Karpas-422 (cell line): ENCODE data around the gene REEP3. TPM values are rescaled to one million over a fixed set of nuclear protein-coding genes. Genes with fewer than 3 reads are reported as not detected.

Experiments used
- DNase-seq: peaks from one replicate; pipeline ENCODE4 v3.0.0-alpha.2; 2015
- H2AFZ ChIP-seq: fragments of 200-600 bp; sonication (generic); 2 replicates; pipeline ENCODE4 v1.6.1; 2014; ENCODE audit warnings: antibody characterized with exemption, low read length, mixed read lengths
- H3K27ac ChIP-seq: fragments of 200-600 bp; sonication (generic); 2 replicates; pipeline ENCODE4 v1.5.1; 2014; ENCODE audit warnings: mild to moderate bottlenecking, low read length, moderate library complexity
- H3K27me3 ChIP-seq: fragments of 200-600 bp; sonication (generic); 2 replicates; pipeline ENCODE4 v1.6.1; 2014; ENCODE audit warnings: low read length, mixed read lengths
- H3K36me3 ChIP-seq: fragments of 200-600 bp; sonication (generic); 2 replicates; pipeline ENCODE4 v1.6.1; 2014; ENCODE audit warnings: low read length, mixed read lengths; ENCODE audit not compliant: insufficient read depth
- H3K4me1 ChIP-seq: fragments of 200-600 bp; sonication (generic); 2 replicates; pipeline ENCODE4 v1.6.1; 2014; ENCODE audit warnings: mild to moderate bottlenecking, low read length, mixed read lengths
- H3K4me2 ChIP-seq: fragments of 200-600 bp; sonication (generic); 2 replicates; pipeline ENCODE4 v1.6.1; 2014; ENCODE audit warnings: low read length, low read depth, mild to moderate bottlenecking; ENCODE audit not compliant: poor library complexity, severe bottlenecking
- H3K4me3 ChIP-seq: fragments of 200-600 bp; sonication (generic); 2 replicates; pipeline ENCODE4 v1.5.1; 2014; ENCODE audit warnings: mild to moderate bottlenecking, antibody characterized with exemption, low read length, mixed read lengths
- H3K79me2 ChIP-seq: fragments of 200-600 bp; sonication (generic); 2 replicates; pipeline ENCODE4 v1.6.1; 2014; ENCODE audit warnings: mild to moderate bottlenecking, low read length, mixed read lengths
- H3K9ac ChIP-seq: fragments of 200-600 bp; sonication (generic); 2 replicates; pipeline ENCODE4 v1.6.0; 2014; ENCODE audit warnings: low read length
- H3K9me2 ChIP-seq: fragments of 200-600 bp; sonication (generic), shearing (Covaris generic); replicated peaks from 2 replicates; pipeline ENCODE4 v1.6.0; 2014; ENCODE audit warnings: mild to moderate bottlenecking, low read length, moderate library complexity; ENCODE audit not compliant: insufficient read depth
- H3K9me3 ChIP-seq: fragments of 300-700, 200-600 bp; sonication (generic); 2 replicates; pipeline ENCODE4 v1.6.1; 2014; ENCODE audit warnings: low read length, mixed read lengths
- H4K20me1 ChIP-seq: fragments of 200-600 bp; sonication (generic); 2 replicates; pipeline ENCODE4 v1.6.1; 2014; ENCODE audit warnings: mild to moderate bottlenecking, antibody characterized with exemption, low read length, low read depth; ENCODE audit not compliant: insufficient read depth
- total RNA-seq: library from RNA; depleted of rRNA; stranded (reverse); fragments of >200 nt; shearing (Covaris generic); gene quantifications from 2 replicates; pipeline ENCODE4 v1.2.3, GENCODE V29; 2014; ENCODE audit warnings: low replicate concordance

Gene REEP3
- total RNA-seq, 1 experiment from 2014 or later = 1.8 TPM

- Histone ChIP-seq H3K27me3 (no peaks in the 10 kb centered on the region), H3K27ac (no peak overlapping the region), H3K4me1 (peaks cover 22% of the 10 kb centered on the region), H3K36me3 (no peaks in the 10 kb centered on the region), H4K20me1 (peaks cover 18% of the 10 kb centered on the region), H3K9ac (no peak overlapping the region), H3K9me3 (no peaks in the 10 kb centered on the region), H3K9me2 (no peaks in the 10 kb centered on the region), H3K4me2 (no peak overlapping the region), H3K79me2 (peaks cover 7% of the 10 kb centered on the region), H3K4me3 (no peak overlapping the region), H2AFZ (no peak overlapping the region)
- DNase-seq = no peak
Observed at GRCh38 chr10:63516207-63516606, 5.0 kb upstream of the REEP3 start.

- H3K4me2 ChIP-seq = no peak overlapping the region
Observed at GRCh38 chr10:63518690-63519288, 2.4 kb upstream of the REEP3 start.

GRCh38 chr10:63521416-63522276 is 445 bp downstream of the REEP3 start:
- Histone ChIP-seq H2AFZ (peak overlapping the region; percentile 91; the same call in 1 of the 2 replicates), H3K4me2 (peak overlapping the region; percentile 94), H3K27ac (no peak overlapping the region), H3K4me1 (peaks cover 26% of the 10 kb centered on the region), H3K9me2 (no peaks in the 10 kb centered on the region), H3K9me3 (no peaks in the 10 kb centered on the region), H3K79me2 (peaks cover 4% of the 10 kb centered on the region; the same call in 1 of the 2 replicates), H3K36me3 (no peaks in the 10 kb centered on the region), H3K27me3 (no peaks in the 10 kb centered on the region; the same call in 1 of the 2 replicates), H3K9ac (peak overlapping the region; percentile 84), H4K20me1 (peaks cover 18% of the 10 kb centered on the region), H3K4me3 (peak overlapping the region; percentile 85)
- DNase-seq = peak; percentile 71

More at GRCh38 chr10:63518690-63519288, 2.4 kb upstream of the REEP3 start:
- no peak for DNase-seq
- Histone ChIP-seq H3K4me3 (no peak overlapping the region), H3K27me3 (no peaks in the 10 kb centered on the region; the same call in 1 of the 2 replicates), H3K9me2 (no peaks in the 10 kb centered on the region), H3K27ac (no peak overlapping the region), H2AFZ (no peak overlapping the region), H3K79me2 (peaks cover 7% of the 10 kb centered on the region), H4K20me1 (peaks cover 18% of the 10 kb centered on the region), H3K9ac (no peak overlapping the region), H3K36me3 (no peaks in the 10 kb centered on the region), H3K9me3 (no peaks in the 10 kb centered on the region), H3K4me1 (peaks cover 30% of the 10 kb centered on the region)

- peak; percentile 47 for DNase-seq
- Histone ChIP-seq H3K4me2 (peak overlapping the region; percentile 94), H4K20me1 (peaks cover 18% of the 10 kb centered on the region)
Observed at GRCh38 chr10:63522277-63522687, 1.1 kb downstream of the REEP3 start.

GRCh38 chr10:63522995-63523394 is 1.8 kb downstream of the REEP3 start:
- Histone ChIP-seq H3K9me2 (no peaks in the 10 kb centered on the region), H3K27ac (no peak overlapping the region), H3K79me2 (peaks cover 4% of the 10 kb centered on the region; the same call in 1 of the 2 replicates), H3K4me2 (no peak overlapping the region), H3K9me3 (no peaks in the 10 kb centered on the region), H3K4me1 (peaks cover 26% of the 10 kb centered on the region), H3K36me3 (no peaks in the 10 kb centered on the region), H4K20me1 (peaks cover 18% of the 10 kb centered on the region), H3K27me3 (no peaks in the 10 kb centered on the region; the same call in 1 of the 2 replicates), H2AFZ (no peak overlapping the region), H3K4me3 (no peak overlapping the region), H3K9ac (no peak overlapping the region)
- no peak for DNase-seq

More at GRCh38 chr10:63522277-63522687, 1.1 kb downstream of the REEP3 start:
- H3K27ac ChIP-seq = no peak overlapping the region
- H3K36me3 ChIP-seq = no peaks in the 10 kb centered on the region
- H3K9me2 ChIP-seq = no peaks in the 10 kb centered on the region
- peak overlapping the region; percentile 84 for H3K9ac ChIP-seq
- H2AFZ ChIP-seq = peak overlapping the region; percentile 89; the same call in 1 of the 2 replicates
- no peaks in the 10 kb centered on the region for H3K9me3 ChIP-seq
- no peaks in the 10 kb centered on the region; the same call in 1 of the 2 replicates for H3K27me3 ChIP-seq
- H3K4me3 ChIP-seq = peak overlapping the region; percentile 85
- H3K4me1 ChIP-seq = peaks cover 26% of the 10 kb centered on the region
- H3K79me2 ChIP-seq = peaks cover 4% of the 10 kb centered on the region; the same call in 1 of the 2 replicates

- Histone ChIP-seq H3K4me1 (peaks cover 17% of the 10 kb centered on the region), H3K27me3 (no peaks in the 10 kb centered on the region; the same call in 1 of the 2 replicates), H3K9me3 (no peaks in the 10 kb centered on the region), H3K4me3 (no peak overlapping the region), H2AFZ (no peak overlapping the region), H3K36me3 (no peaks in the 10 kb centered on the region), H3K9ac (no peak overlapping the region), H3K27ac (no peak overlapping the region), H3K4me2 (no peak overlapping the region), H3K9me2 (no peaks in the 10 kb centered on the region), H4K20me1 (no peaks in the 10 kb centered on the region), H3K79me2 (no peaks in the 10 kb centered on the region)
- DNase-seq = no peak
Observed at GRCh38 chr10:63525021-63525420, 3.8 kb downstream of the REEP3 start.

- no peak overlapping the region for H2AFZ ChIP-seq
- no peaks in the 10 kb centered on the region for H3K36me3 ChIP-seq
- no peaks in the 10 kb centered on the region for H4K20me1 ChIP-seq
- no peak overlapping the region for H3K4me3 ChIP-seq
- no peak for DNase-seq
- no peaks in the 10 kb centered on the region for H3K9me3 ChIP-seq
- H3K4me1 ChIP-seq = peaks cover 2% of the 10 kb centered on the region
- no peaks in the 10 kb centered on the region for H3K79me2 ChIP-seq
- no peak overlapping the region for H3K9ac ChIP-seq
- no peaks in the 10 kb centered on the region for H3K9me2 ChIP-seq
- H3K27me3 ChIP-seq = no peaks in the 10 kb centered on the region
- H3K27ac ChIP-seq = no peak overlapping the region
- H3K4me2 ChIP-seq = no peak overlapping the region
Observed at GRCh38 chr10:63527401-63527800, 6.2 kb downstream of the REEP3 start.

- no peak overlapping the region for H3K9ac ChIP-seq
- H2AFZ ChIP-seq = no peak overlapping the region
- no peaks in the 10 kb centered on the region for H4K20me1 ChIP-seq
- H3K4me3 ChIP-seq = no peak overlapping the region
- no peak for DNase-seq
- H3K4me2 ChIP-seq = no peak overlapping the region
- H3K27me3 ChIP-seq = no peaks in the 10 kb centered on the region
- no peak overlapping the region for H3K27ac ChIP-seq
- no peaks in the 10 kb centered on the region for H3K79me2 ChIP-seq
- H3K4me1 ChIP-seq = no peaks in the 10 kb centered on the region
- H3K36me3 ChIP-seq = no peaks in the 10 kb centered on the region
- no peaks in the 10 kb centered on the region for H3K9me2 ChIP-seq
- no peaks in the 10 kb centered on the region for H3K9me3 ChIP-seq
Observed at GRCh38 chr10:63528084-63528744, 7.0 kb downstream of the REEP3 start.
